LNCaP clone FGC (cell line): ENCODE measurements around the gene C1D.
"Not testable (repeated sequence)": the region's sequence is repeated elsewhere in the genome, so short reads cannot be mapped to it uniquely, and the experiment has no call there.

ENCODE experiments used
- DNase-seq: peaks from one replicate; pipeline ENCODE4 v3.0.0-alpha.2; 2011; ENCODE audit warnings: low read depth
- H3K4me3 ChIP-seq: 2 replicates; pipeline ENCODE4 v1.5.1; 2011; ENCODE audit warnings: mild to moderate bottlenecking, low read depth, low read length, control low read depth
- TF ChIP-seq, protein P1 (sequence below): IDR thresholded peaks from 2 replicates; pipeline ENCODE4 v1.5.1; 2012; ENCODE audit warnings: mild to moderate bottlenecking; ENCODE audit not compliant: control insufficient read depth, insufficient read depth; ENCODE audit errors: extremely low read depth

The C1D gene

DNA sequence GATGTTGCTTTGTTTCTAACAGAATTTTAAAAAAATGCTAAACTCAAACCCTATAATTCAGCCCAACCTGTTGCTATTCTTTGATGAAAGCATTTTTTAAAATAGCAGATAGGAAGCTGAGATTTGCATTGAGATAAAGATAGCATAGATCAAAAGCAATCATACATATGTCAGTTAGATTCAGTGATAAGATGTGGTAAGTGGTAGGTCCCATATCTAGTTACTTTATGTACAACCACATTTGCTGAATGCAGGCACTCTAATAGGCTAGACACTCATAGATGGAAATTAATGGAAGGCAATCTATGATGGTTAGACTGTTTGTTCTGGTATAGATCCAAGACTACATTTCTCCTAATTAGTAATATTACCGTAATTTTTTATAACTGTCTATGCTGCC is 27.2 kb upstream of the C1D start:
- TF ChIP-seq, protein P1, sequence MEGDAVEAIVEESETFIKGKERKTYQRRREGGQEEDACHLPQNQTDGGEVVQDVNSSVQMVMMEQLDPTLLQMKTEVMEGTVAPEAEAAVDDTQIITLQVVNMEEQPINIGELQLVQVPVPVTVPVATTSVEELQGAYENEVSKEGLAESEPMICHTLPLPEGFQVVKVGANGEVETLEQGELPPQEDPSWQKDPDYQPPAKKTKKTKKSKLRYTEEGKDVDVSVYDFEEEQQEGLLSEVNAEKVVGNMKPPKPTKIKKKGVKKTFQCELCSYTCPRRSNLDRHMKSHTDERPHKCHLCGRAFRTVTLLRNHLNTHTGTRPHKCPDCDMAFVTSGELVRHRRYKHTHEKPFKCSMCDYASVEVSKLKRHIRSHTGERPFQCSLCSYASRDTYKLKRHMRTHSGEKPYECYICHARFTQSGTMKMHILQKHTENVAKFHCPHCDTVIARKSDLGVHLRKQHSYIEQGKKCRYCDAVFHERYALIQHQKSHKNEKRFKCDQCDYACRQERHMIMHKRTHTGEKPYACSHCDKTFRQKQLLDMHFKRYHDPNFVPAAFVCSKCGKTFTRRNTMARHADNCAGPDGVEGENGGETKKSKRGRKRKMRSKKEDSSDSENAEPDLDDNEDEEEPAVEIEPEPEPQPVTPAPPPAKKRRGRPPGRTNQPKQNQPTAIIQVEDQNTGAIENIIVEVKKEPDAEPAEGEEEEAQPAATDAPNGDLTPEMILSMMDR, result no peak
- DNase-seq, result no peak

GRCh38 chr2:68088940-68089339 is 26.1 kb upstream of the C1D start:
- no peak for DNase-seq
- TF ChIP-seq, protein P1, result no peak
- H3K4me3 ChIP-seq, result no peak overlapping the region

More for the DNA sequence above, 27.2 kb upstream of the C1D start:
- H3K4me3 ChIP-seq, result no peak overlapping the region

DNA sequence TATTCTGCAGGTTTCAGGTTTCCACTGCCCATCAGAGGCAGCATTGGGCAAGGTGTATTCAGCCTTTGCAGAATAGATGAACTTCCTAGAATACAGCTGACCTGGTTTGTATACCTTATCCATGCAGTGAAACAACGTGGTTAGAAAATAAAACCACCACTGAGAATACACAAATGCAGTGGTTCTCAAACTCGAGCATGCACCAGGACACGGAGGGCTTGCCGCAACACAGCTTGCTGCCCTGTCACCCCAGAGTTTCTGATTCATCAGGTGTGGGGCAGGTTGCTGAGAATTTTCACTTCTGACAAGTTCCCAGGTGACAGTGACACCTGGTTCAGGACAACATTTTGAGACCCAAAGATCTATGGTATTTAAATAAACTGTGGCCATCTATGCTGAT is 23.4 kb upstream of the C1D start:
- no peak overlapping the region for H3K4me3 ChIP-seq
- TF ChIP-seq, protein P1, result no peak
- DNase-seq, result no peak

DNA sequence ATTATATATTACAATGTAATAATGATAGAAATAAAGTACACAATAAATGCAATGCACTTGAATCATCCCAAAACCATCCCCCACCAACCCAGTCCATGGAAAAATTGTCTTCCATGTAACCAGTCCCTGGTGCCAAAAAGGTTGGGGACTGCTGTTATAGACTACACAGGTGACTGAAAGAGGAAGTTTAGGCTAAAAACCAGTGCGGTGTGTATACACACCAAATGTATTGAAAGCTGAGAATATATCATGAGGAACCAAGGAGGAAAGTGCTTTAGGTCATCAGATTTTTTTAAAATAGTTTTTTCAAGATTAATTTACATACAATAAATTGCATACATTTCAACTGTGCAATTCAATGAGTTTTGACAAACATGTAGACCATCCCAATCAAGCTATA is 20.5 kb upstream of the C1D start:
- TF ChIP-seq, protein P1, result no peak
- H3K4me3 ChIP-seq, result no peak overlapping the region
- no peak for DNase-seq

GRCh38 chr2:68074050-68074449 is 11.2 kb upstream of the C1D start:
- no peak for DNase-seq
- TF ChIP-seq, protein P1, result no peak
- no peak overlapping the region for H3K4me3 ChIP-seq

- not testable (repeated sequence) for DNase-seq, H3K4me3 ChIP-seq
Observed at GRCh38 chr2:68063797-68064646, 1.2 kb upstream of the C1D start.

DNA sequence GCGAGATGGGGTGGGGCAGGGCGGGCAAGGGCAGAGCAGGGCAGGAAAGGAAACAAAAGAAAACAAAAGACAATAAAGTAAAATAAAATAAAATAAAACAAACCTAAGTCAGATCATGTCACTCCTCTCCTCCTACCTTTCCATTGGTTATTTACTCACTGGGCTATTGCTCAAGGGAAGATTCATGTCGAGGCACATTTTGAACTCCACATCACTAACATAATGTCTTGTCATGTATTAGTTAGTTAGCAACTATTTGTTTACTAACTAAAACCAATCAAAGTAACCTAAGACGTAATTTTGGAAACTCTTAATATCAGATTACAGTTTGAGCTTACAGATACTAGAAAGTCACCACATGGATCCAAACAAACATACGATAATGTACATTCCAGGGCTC is 2.2 kb downstream of the C1D start:
- DNase-seq, result no peak
- H3K4me3 ChIP-seq, result no peak overlapping the region
- TF ChIP-seq, protein P1, result no peak
